Keratinocyte (primary cell): ENCODE measurements around the gene MIS18A. TPM values are rescaled to one million over a fixed set of nuclear protein-coding genes. Genes with fewer than 3 reads are reported as not detected.

Experiments used
- DNase-seq: peaks from one replicate; pipeline ENCODE4 v3.0.0-alpha.2; 2011; ENCODE audit warnings: low read depth, missing footprints, low spot score
- FAIRE-seq: peaks from 2 replicates; lab custom pipeline; 2011; peaks lifted over from hg19 to GRCh38; lab: Jason Lieb, UNC
- H2AFZ ChIP-seq: 2 replicates; pipeline ENCODE4 v1.6.0; 2012; ENCODE audit warnings: low read length, control low read depth, inconsistent platforms; ENCODE audit not compliant: control insufficient read depth
- H3K27ac ChIP-seq: 2 replicates; pipeline ENCODE4 v1.5.1; 2011; ENCODE audit warnings: low read length; ENCODE audit not compliant: control insufficient read depth, insufficient read depth
- H3K27me3 ChIP-seq: 3 replicates; pipeline ENCODE4 v1.6.0; 2011; ENCODE audit warnings: low read length; ENCODE audit not compliant: control insufficient read depth, insufficient read depth; ENCODE audit errors: extremely low read depth
- H3K36me3 ChIP-seq, 2 experiments: 2 replicates in 1 of 2; 3 replicates in 1 of 2; pipeline ENCODE4 v1.5.1; 2011; ENCODE audit warnings: low read length in 2 of 2, mild to moderate bottlenecking in 1 of 2; ENCODE audit not compliant: control insufficient read depth in 2 of 2, insufficient read depth in 2 of 2; ENCODE audit errors: extremely low read depth in 1 of 2
- H3K4me1 ChIP-seq: 3 replicates; pipeline ENCODE4 v1.5.1; 2011; ENCODE audit warnings: low read length; ENCODE audit not compliant: control insufficient read depth, insufficient read depth; ENCODE audit errors: extremely low read depth
- H3K4me2 ChIP-seq: 3 replicates; pipeline ENCODE4 v1.6.0; 2011; ENCODE audit warnings: low read depth, low read length; ENCODE audit not compliant: control insufficient read depth, insufficient read depth; ENCODE audit errors: extremely low read depth
- H3K4me3 ChIP-seq, 3 experiments: fragments of 200-600 bp in 1 of 3; sonication (generic) in 1 of 3; 2 replicates in 2 of 3; 3 replicates in 1 of 3; pipeline ENCODE4 v1.5.1; 2011 to 2016; ENCODE audit warnings: low read length in 3 of 3, mild to moderate bottlenecking in 3 of 3, control low read depth in 2 of 3, inconsistent platforms in 1 of 3, low read depth in 1 of 3, mixed read lengths in 1 of 3, mixed run types in 1 of 3, moderate library complexity in 1 of 3; ENCODE audit not compliant: control insufficient read depth in 2 of 3, insufficient read depth in 2 of 3; ENCODE audit errors: extremely low read depth in 1 of 3
- H3K79me2 ChIP-seq: 2 replicates; pipeline ENCODE4 v1.6.0; 2012; ENCODE audit warnings: low read length; ENCODE audit not compliant: control insufficient read depth, insufficient read depth
- H3K9ac ChIP-seq: 3 replicates; pipeline ENCODE4 v1.6.0; 2011; ENCODE audit warnings: low read length; ENCODE audit not compliant: control insufficient read depth, insufficient read depth; ENCODE audit errors: extremely low read depth
- H3K9me1 ChIP-seq: 3 replicates; pipeline ENCODE4 v1.6.0; 2011; ENCODE audit warnings: low read length; ENCODE audit not compliant: control insufficient read depth, insufficient read depth; ENCODE audit errors: extremely low read depth
- H3K9me3 ChIP-seq: 2 replicates; pipeline ENCODE4 v1.5.1; 2012; ENCODE audit warnings: low read depth, low read length; ENCODE audit not compliant: control insufficient read depth
- H4K20me1 ChIP-seq: 3 replicates; pipeline ENCODE4 v1.6.0; 2011; ENCODE audit warnings: low read length; ENCODE audit not compliant: control insufficient read depth, insufficient read depth; ENCODE audit errors: extremely low read depth
- EZH2 ChIP-seq: IDR thresholded peaks from one replicate; pipeline ENCODE4 v1.6.1; 2012; ENCODE audit warnings: inconsistent platforms, mild to moderate bottlenecking, low read length, moderate library complexity
- dilution Hi-C: fragments of 300-500 bp; cut with MboI; formaldehyde crosslinking; loops from one replicate; pipeline ENCODE4 v1.7.0; 2020; ENCODE audit warnings: low sequenced_read_pairs; ENCODE audit not compliant: extremely low pct_ligation_motif_present
- polyA plus RNA-seq, 5 experiments: library from polyadenylated mRNA; depleted of rRNA in 3 of 5; stranded (reverse) in 3 of 5; stranded (forward) in 1 of 5; unstranded in 1 of 5; fragments of >200 nt; gene quantifications; 1 replicate in 1 of 5; 2 replicates in 3 of 5; 3 replicates in 1 of 5; pipeline versions ENCODE4 v1.2.1 to v1.2.3, GENCODE V29; 2011 to 2012; ENCODE audit warnings: missing spikeins in 2 of 5, low read depth in 1 of 5, low replicate concordance in 1 of 5
- TF ChIP-seq, protein P1 (sequence below), 3 experiments: IDR thresholded peaks in 1 of 3; conservative IDR thresholded peaks in 1 of 3; optimal IDR thresholded peaks in 1 of 3; 2 replicates in 2 of 3; 3 replicates in 1 of 3; pipeline versions ENCODE3 to v1.5.1; 2011; ENCODE audit warnings: low read length in 3 of 3, mild to moderate bottlenecking in 3 of 3, moderate library complexity in 2 of 3, control low read depth in 1 of 3, inconsistent platforms in 1 of 3; ENCODE audit not compliant: insufficient read depth in 2 of 3; ENCODE audit errors: extremely low read depth in 1 of 3

The MIS18A gene
- polyA plus RNA-seq, 1 donor (not counting 4 experiments of a cell fraction or from before 2014, with no cell fraction given), result 12.1 TPM

DNA sequence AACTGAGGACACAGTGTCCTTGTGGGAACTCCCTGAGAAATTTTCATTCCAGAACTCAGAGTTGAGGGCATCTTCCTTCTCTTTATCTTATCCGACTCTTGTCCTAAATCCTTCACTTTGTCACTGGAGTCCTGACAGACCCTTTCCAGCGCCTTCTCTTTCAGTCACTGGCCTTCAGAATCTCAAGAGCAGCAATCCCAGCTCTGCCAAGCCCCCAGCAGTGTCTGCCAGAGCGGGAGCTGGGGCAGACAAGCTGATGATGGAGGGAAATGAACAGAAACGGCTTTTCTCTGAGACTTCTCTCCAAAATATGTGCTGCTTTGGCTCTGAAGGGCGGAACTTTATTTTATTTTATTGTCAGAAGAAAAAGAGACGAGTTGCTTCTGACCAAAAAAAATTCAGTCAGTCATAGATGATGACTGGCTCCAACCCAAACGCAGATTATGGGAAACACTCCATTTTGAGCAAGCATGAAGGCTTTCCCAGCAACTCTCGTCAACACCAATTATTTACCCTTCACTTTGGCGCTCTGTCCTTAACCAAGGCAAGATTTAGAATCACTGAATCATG, 32.2 kb downstream of the MIS18A start:
- Histone ChIP-seq H3K36me3 (no peaks in the 10 kb centered on the region), H3K27me3 (no peaks in the 10 kb centered on the region), H3K9me1 (no peaks in the 10 kb centered on the region), H3K9me3 (no peaks in the 10 kb centered on the region), H3K4me3 (no peak overlapping the region), H3K9ac (no peak overlapping the region), H3K4me1 (no peaks in the 10 kb centered on the region), H3K79me2 (no peaks in the 10 kb centered on the region), H2AFZ (no peak overlapping the region), H4K20me1 (no peaks in the 10 kb centered on the region), H3K27ac (no peak overlapping the region), H3K4me2 (no peak overlapping the region)
- DNase-seq (no peak), FAIRE-seq (no peak)
- TF ChIP-seq, protein P1, sequence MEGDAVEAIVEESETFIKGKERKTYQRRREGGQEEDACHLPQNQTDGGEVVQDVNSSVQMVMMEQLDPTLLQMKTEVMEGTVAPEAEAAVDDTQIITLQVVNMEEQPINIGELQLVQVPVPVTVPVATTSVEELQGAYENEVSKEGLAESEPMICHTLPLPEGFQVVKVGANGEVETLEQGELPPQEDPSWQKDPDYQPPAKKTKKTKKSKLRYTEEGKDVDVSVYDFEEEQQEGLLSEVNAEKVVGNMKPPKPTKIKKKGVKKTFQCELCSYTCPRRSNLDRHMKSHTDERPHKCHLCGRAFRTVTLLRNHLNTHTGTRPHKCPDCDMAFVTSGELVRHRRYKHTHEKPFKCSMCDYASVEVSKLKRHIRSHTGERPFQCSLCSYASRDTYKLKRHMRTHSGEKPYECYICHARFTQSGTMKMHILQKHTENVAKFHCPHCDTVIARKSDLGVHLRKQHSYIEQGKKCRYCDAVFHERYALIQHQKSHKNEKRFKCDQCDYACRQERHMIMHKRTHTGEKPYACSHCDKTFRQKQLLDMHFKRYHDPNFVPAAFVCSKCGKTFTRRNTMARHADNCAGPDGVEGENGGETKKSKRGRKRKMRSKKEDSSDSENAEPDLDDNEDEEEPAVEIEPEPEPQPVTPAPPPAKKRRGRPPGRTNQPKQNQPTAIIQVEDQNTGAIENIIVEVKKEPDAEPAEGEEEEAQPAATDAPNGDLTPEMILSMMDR (optimal IDR thresholded peaks at IDR 0.05 in 1 of 3, IDR thresholded peaks at IDR 0.05 in 1 of 3, conservative IDR thresholded peaks at IDR 0.05 in 1 of 3; ENCODE audit: extremely low read depth in 1 of 3, insufficient read depth in 2 of 3, low read length in 3 of 3), result no peak
- no peak for TF ChIP-seq EZH2
- dilution Hi-C loops, result no loop called here

DNA sequence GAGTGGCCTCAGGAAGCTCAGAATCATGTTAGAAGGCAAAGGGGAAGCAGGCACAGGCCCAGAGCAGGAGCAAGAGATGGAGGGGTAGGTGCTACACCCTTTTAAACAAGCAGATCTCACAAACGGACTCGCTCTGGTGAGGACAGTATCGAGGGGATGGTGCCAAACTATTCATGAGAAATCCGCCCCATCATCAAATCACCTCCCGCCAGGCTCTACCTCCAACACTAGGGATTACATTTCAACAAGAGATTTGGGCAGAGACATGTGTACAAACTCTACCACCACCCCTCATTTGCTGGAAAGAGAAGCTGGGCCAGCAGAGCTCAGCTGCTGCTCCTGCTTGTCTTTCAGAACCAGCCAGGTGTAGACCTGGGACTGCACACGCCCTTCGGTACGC, 32.9 kb downstream of the MIS18A start:
- H3K79me2 ChIP-seq, result no peaks in the 10 kb centered on the region
- no peaks in the 10 kb centered on the region for H3K27me3 ChIP-seq
- no peaks in the 10 kb centered on the region for H3K36me3 ChIP-seq

More for the DNA sequence above, 32.9 kb downstream of the MIS18A start:
- Histone ChIP-seq H3K4me3 (no peak overlapping the region), H3K4me2 (no peak overlapping the region), H2AFZ (no peak overlapping the region), H3K9me1 (no peaks in the 10 kb centered on the region), H3K27ac (no peak overlapping the region), H4K20me1 (no peaks in the 10 kb centered on the region), H3K4me1 (no peaks in the 10 kb centered on the region), H3K9me3 (no peaks in the 10 kb centered on the region), H3K9ac (no peak overlapping the region)
- DNase-seq (no peak), FAIRE-seq (no peak)
- dilution Hi-C loops, result no loop called here
- TF ChIP-seq, protein P1 (optimal IDR thresholded peaks at IDR 0.05 in 1 of 3, IDR thresholded peaks at IDR 0.05 in 1 of 3, conservative IDR thresholded peaks at IDR 0.05 in 1 of 3; ENCODE audit: extremely low read depth in 1 of 3, insufficient read depth in 2 of 3, low read length in 3 of 3), result no peak
- TF ChIP-seq EZH2, result no peak
